DND-41 (cell line): ENCODE data around the gene RPS19.

Experiments used
- ATAC-seq: fragments of 200-7000 bp; cut with Tn5 transposase; 3 replicates; pipeline ENCODE4 v1.9.1; 2021; ENCODE audit warnings: low read depth; ENCODE audit not compliant: insufficient read depth
- DNase-seq: peaks from one replicate; pipeline ENCODE4 v3.0.0-alpha.2; 2020
- H2AFZ ChIP-seq: 2 replicates; pipeline ENCODE4 v1.6.0; 2012; ENCODE audit warnings: low read depth, low read length
- H3K27ac ChIP-seq: 2 replicates; pipeline ENCODE4 v1.5.1; 2012; ENCODE audit warnings: low read length, inconsistent platforms
- H3K27me3 ChIP-seq: fragments of 200-600 bp; sonication (generic); 2 replicates; pipeline ENCODE4 v1.6.0; 2012; ENCODE audit warnings: low read length, mild to moderate bottlenecking, inconsistent platforms; ENCODE audit not compliant: insufficient read depth, poor library complexity
- H3K36me3 ChIP-seq: 2 replicates; pipeline ENCODE4 v1.5.1; 2012; ENCODE audit warnings: low read length, inconsistent platforms; ENCODE audit not compliant: insufficient read depth
- H3K4me1 ChIP-seq: 2 replicates; pipeline ENCODE4 v1.5.1; 2012; ENCODE audit warnings: mild to moderate bottlenecking, low read length; ENCODE audit not compliant: insufficient read depth
- H3K4me2 ChIP-seq: 2 replicates; pipeline ENCODE4 v1.6.0; 2012; ENCODE audit warnings: mild to moderate bottlenecking, moderate library complexity, low read length, inconsistent platforms; ENCODE audit not compliant: insufficient read depth
- H3K4me3 ChIP-seq, 2 experiments: fragments of 200-600 bp in 1 of 2; shearing (Covaris generic) in 1 of 2; 2 replicates each; pipeline ENCODE4 v1.5.1; 2012 to 2016; ENCODE audit warnings: inconsistent platforms in 2 of 2, low read length in 2 of 2, mild to moderate bottlenecking in 2 of 2, low read depth in 1 of 2, moderate library complexity in 1 of 2
- H3K79me2 ChIP-seq: 2 replicates; pipeline ENCODE4 v1.6.0; 2012; ENCODE audit warnings: low read length, inconsistent platforms; ENCODE audit not compliant: insufficient read depth
- H3K9ac ChIP-seq: 2 replicates; pipeline ENCODE4 v1.6.0; 2012; ENCODE audit warnings: low read depth, mild to moderate bottlenecking, inconsistent platforms, low read length, moderate library complexity
- H3K9me3 ChIP-seq: 2 replicates; pipeline ENCODE4 v1.5.1; 2012; ENCODE audit warnings: low read length, moderate library complexity, mild to moderate bottlenecking, inconsistent platforms; ENCODE audit not compliant: insufficient read depth, severe bottlenecking
- H4K20me1 ChIP-seq: 2 replicates; pipeline ENCODE4 v1.6.0; 2012; ENCODE audit warnings: low read length; ENCODE audit not compliant: insufficient read depth
- CTCF ChIP-seq: IDR thresholded peaks from 2 replicates; pipeline ENCODE4 v1.5.1; 2012; ENCODE audit warnings: borderline replicate concordance, low read length, moderate library complexity, mild to moderate bottlenecking; ENCODE audit not compliant: poor library complexity, severe bottlenecking; ENCODE audit errors: extremely low read depth
- EZH2 ChIP-seq: IDR thresholded peaks from 3 replicates; pipeline ENCODE4 v1.6.1; 2012; ENCODE audit warnings: borderline replicate concordance, low read depth, mild to moderate bottlenecking, moderate library complexity, low read length, inconsistent platforms; ENCODE audit not compliant: severe bottlenecking

The RPS19 gene

GRCh38 chr19:41862445-41862986 is 2.5 kb downstream of the RPS19 start:
- Histone ChIP-seq H3K27me3 (no peaks in the 10 kb centered on the region), H3K4me3 (peak overlapping the region in 1 of 2 experiments; percentile 78; a peak in 2 of 4 replicates), H3K79me2 (peaks cover 73% of the 10 kb centered on the region), H3K9ac (peak overlapping the region; percentile 77), H4K20me1 (peaks cover 64% of the 10 kb centered on the region), H2AFZ (no peak overlapping the region), H3K4me1 (peaks cover 73% of the 10 kb centered on the region), H3K4me2 (peak overlapping the region; percentile 96), H3K36me3 (peaks cover 67% of the 10 kb centered on the region), H3K9me3 (no peaks in the 10 kb centered on the region), H3K27ac (peak overlapping the region; percentile 97)
- TF ChIP-seq CTCF (no peak), EZH2 (no peak)
- DNase-seq: peak; percentile 37
- no peak for ATAC-seq

- H3K79me2 ChIP-seq: peaks cover 81% of the 10 kb centered on the region
Observed at GRCh38 chr19:41863209-41863931, 3.3 kb downstream of the RPS19 start.

GRCh38 chr19:41864374-41864773 is 4.3 kb downstream of the RPS19 start:
- Histone ChIP-seq H4K20me1 (peaks cover 82% of the 10 kb centered on the region), H3K27ac (peak overlapping the region; percentile 2), H3K27me3 (no peaks in the 10 kb centered on the region), H3K9me3 (no peaks in the 10 kb centered on the region), H3K36me3 (peaks cover 86% of the 10 kb centered on the region), H3K4me3 (no peak overlapping the region), H3K79me2 (peaks cover 92% of the 10 kb centered on the region), H2AFZ (no peak overlapping the region), H3K4me2 (peak overlapping the region; percentile 96), H3K9ac (peak overlapping the region; percentile 2; the same call in 1 of the 2 replicates), H3K4me1 (peaks cover 84% of the 10 kb centered on the region)
- TF ChIP-seq CTCF (no peak), EZH2 (no peak)
- ATAC-seq (no peak), DNase-seq (no peak)

More at GRCh38 chr19:41863209-41863931, 3.3 kb downstream of the RPS19 start:
- Histone ChIP-seq H2AFZ (no peak overlapping the region), H3K27me3 (no peaks in the 10 kb centered on the region), H3K4me1 (peaks cover 81% of the 10 kb centered on the region), H4K20me1 (peaks cover 72% of the 10 kb centered on the region), H3K9me3 (no peaks in the 10 kb centered on the region), H3K36me3 (peaks cover 76% of the 10 kb centered on the region), H3K4me3 (peak overlapping the region in 1 of 2 experiments; percentile 78; a peak in 2 of 4 replicates), H3K9ac (peak overlapping the region; percentile 77), H3K4me2 (peak overlapping the region; percentile 96), H3K27ac (peak overlapping the region; percentile 97)
- ATAC-seq (no peak), DNase-seq (no peak)
- TF ChIP-seq EZH2 (no peak), CTCF (no peak)
